ENCODE results near the gene ACSS1.
"Not testable (repeated sequence)": the region's sequence is repeated elsewhere in the genome, so short reads cannot be mapped to it uniquely, and the experiment has no call there.

The ACSS1 gene

DNA sequence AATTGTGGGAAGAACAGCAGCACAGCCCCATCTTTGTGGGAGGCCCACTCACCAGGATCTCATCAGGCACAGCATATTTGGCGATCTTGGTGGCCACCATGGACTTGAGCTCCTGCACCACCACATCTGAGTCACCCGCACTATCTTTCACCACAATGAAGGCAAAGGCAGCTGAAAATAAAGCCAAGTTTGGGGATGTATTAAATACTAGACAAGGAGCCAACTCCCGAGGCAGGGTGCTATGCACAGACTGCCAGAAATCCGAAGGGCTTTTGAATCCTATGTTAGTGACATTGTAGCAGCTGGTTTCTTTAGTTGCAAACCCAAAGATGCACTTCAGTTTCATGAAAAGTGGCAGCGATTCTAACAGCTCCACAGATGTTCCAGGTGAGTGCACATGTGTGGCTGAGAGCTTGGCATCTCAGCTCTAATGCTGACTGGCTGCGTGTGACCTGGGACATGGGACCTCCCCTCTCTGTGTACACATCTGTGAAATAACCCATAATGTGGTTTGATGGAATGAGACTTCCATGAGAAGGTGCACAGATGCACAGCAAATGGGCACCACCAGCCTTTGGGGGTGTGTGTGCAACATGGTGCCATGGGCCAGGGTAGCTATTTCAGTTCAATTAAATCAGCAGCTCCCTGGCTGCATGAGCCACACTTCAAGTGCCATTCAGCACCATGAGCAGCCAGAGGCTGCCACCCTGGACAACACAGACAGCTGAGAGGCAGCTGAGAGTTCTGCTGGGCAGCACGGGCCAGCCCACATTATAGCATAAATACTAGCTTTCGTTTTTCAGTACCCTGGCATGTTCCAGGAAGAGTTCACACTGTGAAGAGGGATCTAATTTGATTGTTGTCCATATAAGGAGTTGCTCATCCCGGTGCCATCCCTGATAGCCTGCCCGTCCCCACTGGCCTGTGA lies 48.5 kb downstream of the ACSS1 start:
- DNase-seq: no peak

DNA sequence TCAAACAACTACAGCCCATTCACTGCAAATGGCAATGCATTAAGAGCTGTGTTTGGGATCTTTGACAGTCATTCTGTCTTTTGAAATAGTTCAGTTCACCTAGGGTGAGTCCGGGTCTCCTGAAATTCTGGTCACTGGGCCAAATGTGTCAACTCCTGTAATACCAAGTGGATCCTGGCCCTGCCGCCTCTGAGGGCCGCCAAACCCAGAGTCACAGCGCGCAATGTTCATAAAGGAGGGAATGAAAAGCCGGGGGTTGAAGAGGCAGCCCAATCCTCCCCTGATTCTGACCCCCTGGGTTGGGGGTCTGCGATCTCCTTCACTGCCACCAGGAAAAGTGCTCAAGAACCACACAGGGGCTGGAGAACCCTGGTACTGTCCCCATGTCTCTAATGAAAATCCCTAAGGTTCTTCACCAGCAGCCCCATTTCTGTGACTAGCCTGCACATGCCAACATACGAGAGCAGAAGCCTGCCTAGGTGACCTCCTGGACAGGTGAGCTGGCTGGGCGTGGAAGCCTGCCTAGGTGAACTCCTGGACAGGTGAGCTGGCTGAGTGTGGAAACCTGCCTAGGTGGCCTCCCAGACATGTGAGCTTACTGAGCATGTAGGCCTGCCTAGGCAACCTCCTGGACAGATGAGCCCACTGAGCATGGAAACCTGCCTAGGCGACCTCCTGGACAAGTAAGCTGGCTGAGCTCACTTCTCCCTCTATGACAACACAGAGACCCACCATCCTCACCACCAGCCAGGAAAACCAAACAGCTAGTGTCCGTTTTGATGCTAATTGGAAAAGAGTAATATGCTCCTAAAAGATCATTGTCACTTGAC lies 49.3 kb downstream of the ACSS1 start:
- DNase-seq: no peak

- DNase-seq: no peak
These were observed 50.2 kb downstream of the ACSS1 start for GRCh38 chr20:25007491-25008305.

GRCh38 chr20:25006431-25007167 lies 51.3 kb downstream of the ACSS1 start:
- no peak for DNase-seq

GRCh38 chr20:25005661-25006060 lies 52.3 kb downstream of the ACSS1 start:
- DNase-seq: no peak

DNA sequence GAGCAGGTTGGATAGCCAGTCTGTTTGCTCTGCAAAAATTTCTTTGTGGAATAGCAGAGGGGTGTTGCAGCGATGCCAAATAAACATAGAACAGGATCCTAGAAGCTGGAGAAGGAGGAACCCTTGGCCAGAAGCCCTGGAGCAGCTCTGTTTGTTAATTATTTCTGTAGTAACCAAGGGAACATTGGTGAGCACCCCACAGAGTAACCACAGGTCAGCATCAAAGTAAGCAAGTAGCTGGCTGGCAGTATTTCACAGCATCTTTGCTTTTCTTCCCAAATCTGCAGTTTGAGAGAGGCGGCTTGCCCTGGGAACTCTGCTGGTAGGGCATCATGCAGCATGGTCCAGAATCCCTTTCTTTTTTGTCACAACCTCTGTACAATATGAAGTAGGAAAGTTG lies 52.7 kb downstream of the ACSS1 start:
- DNase-seq: no peak

DNA sequence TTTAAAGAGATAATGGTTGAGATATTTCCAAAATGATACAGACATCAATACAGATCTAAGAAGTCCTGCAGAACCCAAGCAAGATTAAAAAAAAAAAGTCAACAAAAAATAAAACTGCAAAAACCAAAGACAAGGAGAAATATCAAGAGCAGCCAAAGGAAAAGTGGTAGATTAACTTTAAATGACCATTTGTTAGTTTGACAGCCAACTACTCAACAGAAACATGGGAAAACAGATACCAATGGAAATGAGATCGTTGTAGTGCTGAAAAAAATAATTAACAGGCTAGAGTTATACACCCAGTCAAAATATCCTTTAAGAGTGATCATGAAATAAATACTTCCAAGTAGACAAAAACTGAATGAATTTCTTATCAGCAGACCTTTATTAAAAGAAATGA lies 54.9 kb downstream of the ACSS1 start:
- DNase-seq: no peak

DNA sequence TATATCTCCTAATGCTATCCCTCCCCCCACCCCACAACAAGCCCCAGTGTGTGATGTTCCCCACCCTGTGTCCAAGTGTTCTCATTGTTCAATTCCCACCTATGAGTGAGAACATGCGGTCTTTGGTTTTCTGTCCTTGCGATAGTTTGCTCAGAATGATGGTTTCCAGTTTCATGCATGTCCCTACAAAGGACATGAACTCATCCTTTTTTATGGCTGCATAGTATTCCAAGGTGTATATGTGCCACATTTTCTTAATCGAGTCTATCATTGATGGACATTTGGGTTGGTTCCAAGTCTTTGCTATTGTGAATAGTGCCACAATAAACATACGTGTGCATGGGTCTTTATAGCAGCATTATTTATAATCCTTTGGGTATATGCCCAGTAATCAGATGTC lies 56.6 kb downstream of the ACSS1 start:
- DNase-seq: not testable (repeated sequence)

DNA sequence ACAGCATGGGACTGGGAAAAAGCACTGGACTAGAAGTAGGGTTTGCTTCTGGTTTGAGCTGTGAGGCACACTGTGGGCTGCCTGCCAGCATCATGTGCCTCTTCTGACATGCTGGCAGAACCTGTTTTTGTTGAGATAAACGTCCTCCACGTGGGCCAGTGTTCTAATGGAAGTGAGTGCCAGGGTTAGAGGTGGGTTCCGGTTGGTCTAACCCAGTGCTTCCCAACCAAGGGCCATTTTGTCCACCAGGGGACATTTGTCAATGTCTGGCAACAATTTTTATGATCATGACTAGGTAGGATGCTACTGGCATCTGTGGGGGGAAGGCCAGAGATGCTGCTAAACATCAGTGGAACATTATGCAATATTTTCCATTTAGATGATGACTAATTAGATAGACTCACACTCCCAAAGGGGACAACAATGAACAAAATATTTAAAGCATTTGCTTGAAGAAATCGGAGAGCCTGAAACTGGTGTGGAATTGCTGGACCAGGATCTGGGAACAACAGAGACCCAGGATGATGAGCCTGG lies 57.6 kb downstream of the ACSS1 start:
- no peak for DNase-seq

GRCh38 chr20:24999568-24999967 lies 58.4 kb downstream of the ACSS1 start:
- DNase-seq: no peak

- DNase-seq: no peak
These were observed 59.1 kb downstream of the ACSS1 start for GRCh38 chr20:24998631-24999445.

GRCh38 chr20:24998121-24998520 lies 59.8 kb downstream of the ACSS1 start:
- no peak for DNase-seq

DNA sequence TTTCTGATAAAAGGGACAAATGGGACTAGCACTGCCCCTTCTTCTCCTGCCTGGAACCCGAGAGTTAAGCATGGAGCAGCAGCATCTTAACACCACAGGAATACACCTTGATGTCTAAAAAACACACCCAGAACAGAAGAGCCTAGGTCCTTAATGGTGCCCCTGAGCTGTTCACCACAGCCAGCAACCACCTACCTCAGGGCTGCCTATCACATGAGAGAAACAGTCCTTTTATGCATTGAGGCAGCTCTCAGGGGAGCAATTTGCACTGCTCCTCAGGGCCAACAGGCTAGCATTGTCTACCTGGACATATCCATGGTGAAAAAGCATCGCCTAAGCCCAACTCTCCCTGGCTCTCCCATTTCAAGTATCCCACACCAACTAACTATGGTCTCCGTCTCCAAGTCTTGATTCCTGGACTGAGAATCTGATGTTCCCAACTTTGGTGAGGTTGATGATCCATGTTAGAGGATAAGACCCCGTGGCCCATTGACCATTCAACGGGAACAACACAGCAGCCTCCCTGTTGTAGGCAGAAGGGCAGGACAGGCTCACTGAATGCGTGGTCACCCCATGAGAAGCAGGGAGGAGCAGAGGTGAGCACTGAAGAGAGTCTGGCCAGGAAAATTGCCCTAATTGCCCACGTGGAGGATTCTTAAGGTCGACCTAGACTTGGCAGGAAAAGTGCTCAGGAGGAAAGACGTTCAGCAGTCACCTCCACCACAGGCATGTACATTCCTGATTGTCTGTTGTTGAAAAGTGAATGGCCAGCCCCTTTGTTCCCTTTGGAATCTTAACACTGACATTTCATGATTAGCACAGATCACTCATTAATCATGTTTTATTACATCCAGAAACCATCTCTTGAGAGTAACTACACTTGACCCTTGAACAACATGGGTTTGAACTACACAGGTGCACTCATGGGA lies 61.2 kb downstream of the ACSS1 start:
- DNase-seq: no peak

- peak in 1 of 2 experiments; percentile 23 for DNase-seq
These were observed 62.0 kb downstream of the ACSS1 start for GRCh38 chr20:24995741-24996448.

DNA sequence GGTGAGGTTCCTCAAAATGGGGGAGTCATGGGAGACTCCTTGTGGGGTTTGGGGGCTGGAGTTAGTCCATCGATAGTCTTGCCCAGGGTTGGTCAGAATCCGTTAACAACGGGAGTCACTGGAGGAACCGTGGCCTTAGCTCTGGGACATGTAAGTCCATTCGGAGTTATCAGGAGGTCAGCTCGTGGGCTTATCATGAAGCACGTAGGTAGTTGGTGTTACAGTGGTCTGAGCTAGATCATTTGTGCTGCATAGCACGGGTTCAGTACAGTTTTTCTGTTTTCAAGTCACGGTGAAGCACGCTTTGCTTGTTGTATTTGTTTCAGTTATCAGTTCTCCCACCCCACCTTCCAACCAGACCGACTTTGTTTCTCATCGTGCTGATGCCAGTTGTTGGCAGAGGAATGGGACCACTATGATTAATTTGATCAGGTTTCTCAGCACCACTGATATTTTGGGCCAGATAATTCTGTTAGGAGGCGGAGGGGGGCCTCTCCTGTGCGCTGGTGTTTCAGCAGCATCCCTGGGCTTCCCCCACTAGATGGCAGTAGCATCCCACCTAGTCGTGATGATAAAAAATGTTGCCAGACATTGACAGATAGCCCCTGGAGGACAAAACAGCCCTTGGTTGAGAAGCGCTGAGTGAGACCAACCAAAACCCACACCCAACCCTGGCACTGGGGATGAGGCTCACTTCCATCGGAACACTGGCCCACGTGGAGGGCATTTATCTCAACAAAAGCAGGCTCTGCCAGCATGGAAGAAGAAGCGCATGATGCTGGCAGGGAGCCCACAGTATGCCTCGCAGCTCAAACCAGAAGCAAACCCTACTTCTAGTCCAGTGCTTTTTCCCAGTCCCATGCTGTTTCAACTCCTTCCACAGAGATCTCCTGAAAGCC lies 63.2 kb downstream of the ACSS1 start:
- peak; percentile 56 to 82 for DNase-seq

GRCh38 chr20:24994186-24994465 lies 63.8 kb downstream of the ACSS1 start:
- DNase-seq: no peak

GRCh38 chr20:24993337-24994185 lies 64.4 kb downstream of the ACSS1 start:
- DNase-seq: peak in 1 of 2 experiments; percentile 73
